GM19463 (cell line): ENCODE data around the gene N4BP2L2.
A peak's percentile ranks its signal among the peaks of the same experiment; 100 is the strongest.

ENCODE experiments used
- ATAC-seq: cut with Tn5 transposase; IDR thresholded peaks from one replicate; pipeline ENCODE4 v1.9.1; 2021; ENCODE audit warnings: mild to moderate bottlenecking, moderate library complexity; ENCODE audit not compliant: unreplicated experiment

Gene N4BP2L2

GRCh38 chr13:32472194-32472621 lies 66.4 kb downstream of the N4BP2L2 start:
- peak; percentile 79 for ATAC-seq

GRCh38 chr13:32471187-32471922 lies 67.2 kb downstream of the N4BP2L2 start:
- no peak for ATAC-seq

DNA sequence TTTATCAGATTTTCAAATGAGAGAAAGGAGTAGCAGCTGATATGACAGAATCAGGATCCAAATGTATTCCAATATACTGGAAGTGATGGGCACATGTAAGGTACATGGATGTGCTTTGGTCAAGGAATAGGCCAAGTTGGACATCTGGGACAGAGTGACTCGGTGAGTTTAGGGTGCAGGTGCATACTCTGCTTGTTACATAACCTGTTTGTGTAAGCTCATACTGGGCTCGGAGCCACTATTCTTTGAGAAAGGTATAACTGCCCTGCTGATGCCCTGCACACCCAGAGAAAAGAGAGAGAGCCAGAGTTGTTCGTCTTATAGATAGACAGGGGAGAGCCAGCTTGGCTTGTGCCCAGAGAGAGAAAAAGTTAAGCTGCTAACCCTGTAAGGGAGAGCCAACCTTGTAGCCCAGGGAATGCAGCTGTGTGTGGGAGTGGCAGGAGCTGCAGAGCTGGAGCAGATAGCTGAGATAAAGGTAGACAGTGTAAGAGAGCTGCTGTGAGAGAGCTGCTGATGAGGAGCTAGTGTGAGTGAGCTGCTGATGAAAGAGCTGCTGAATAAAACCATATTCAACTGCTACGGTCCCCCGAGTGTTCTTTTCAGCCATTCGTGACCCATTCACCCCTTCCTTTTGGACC lies 70.0 kb downstream of the N4BP2L2 start:
- ATAC-seq: no peak

DNA sequence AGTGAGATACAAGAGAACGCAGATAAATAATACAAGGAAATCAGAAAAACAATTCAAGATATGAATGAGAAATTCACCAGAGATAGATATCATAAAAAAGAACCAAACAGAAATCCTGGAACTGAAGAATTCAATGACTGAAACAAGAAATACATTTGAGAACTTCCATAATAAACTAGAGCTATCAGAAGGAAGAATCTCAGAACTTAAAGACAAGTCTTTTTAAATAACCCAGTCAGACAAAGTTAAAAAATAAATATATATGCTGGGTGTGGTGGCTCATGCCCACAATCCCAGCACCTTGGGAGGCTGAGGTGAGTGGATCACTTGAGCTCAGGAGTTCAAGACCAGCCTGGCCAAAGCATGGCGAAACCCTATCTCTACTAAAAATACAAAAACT lies 82.0 kb downstream of the N4BP2L2 start:
- no peak for ATAC-seq

DNA sequence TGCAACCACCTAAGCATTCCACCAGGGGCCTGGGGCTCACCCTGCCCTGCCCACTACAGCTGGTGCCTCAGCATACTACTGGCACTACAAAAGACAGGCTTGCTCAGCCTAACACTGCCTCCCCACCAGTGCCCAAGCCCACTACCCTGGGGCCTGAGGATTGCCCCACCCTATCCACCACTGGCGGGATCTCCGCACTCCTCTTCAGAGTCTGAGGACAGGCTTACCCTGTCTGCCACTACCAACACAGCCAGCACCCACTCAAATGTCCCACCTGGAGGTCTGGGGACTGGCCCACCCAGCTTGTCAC lies 83.0 kb downstream of the N4BP2L2 start:
- ATAC-seq: no peak

- no peak for ATAC-seq
Observed at GRCh38 chr13:32454886-32455593, 83.6 kb downstream of the N4BP2L2 start.

DNA sequence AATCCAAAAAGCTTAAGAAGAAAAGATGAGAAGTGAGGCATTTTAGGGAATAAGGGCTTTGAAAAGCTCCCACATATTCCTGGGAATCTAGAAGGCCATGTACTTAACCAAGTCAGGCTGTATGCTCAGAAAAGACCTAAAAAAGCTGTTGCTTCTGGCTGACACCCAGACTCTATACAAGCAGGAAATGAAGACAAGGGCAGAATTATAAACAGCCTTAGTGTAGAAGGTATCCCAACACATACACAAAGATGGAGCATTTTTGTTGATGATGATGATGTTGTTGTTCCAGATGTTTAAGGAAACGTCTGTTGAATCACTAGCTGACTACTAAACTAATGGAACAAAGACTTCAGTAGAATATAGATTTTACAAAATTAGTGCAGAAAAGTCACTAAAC lies 84.6 kb downstream of the N4BP2L2 start:
- no peak for ATAC-seq

GRCh38 chr13:32448972-32449371 lies 89.6 kb downstream of the N4BP2L2 start:
- no peak for ATAC-seq

- no peak for ATAC-seq
Observed at GRCh38 chr13:32447894-32448623, 90.5 kb downstream of the N4BP2L2 start.

GRCh38 chr13:32446773-32447465 lies 91.7 kb downstream of the N4BP2L2 start:
- no peak for ATAC-seq

DNA sequence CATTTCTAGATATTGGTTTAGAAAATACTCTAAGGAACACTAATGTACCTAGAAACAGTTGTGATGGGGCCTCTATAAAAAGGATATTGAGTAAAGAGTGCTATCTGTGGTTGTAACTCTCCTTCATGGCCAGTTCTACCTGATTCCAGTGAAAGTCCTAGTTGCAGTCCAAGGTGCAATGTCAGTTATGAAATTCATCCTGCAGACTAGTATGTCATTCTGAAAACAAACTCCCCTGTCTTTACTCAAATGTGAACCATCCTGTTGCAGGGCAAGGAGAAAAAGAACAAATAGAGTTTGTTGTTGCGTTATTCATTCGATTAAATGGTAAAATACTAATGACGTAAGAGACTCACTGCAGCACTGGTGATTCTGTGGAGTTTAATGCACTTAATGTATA lies 92.4 kb downstream of the N4BP2L2 start:
- ATAC-seq: no peak

DNA sequence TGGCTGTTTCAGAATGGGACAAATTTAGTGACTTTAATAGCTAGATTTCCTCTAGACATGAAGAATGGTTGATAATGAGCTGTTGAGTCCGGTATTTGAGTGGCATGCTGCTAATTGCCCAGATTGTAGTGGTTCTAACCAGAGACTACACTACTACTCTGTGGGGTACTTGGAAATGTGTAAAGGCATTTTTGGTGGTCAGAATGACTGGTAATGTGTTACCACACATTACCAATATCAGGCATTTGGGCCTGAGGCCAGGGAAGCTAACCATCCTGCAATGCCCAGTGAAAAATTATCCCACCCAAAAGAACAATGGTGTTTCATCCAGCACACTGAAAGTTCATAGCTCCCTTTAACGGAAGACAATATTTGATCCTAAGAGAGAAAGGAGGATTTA lies 93.1 kb downstream of the N4BP2L2 start:
- no peak for ATAC-seq

GRCh38 chr13:32443111-32443510 lies 95.5 kb downstream of the N4BP2L2 start:
- peak; percentile 77 for ATAC-seq

DNA sequence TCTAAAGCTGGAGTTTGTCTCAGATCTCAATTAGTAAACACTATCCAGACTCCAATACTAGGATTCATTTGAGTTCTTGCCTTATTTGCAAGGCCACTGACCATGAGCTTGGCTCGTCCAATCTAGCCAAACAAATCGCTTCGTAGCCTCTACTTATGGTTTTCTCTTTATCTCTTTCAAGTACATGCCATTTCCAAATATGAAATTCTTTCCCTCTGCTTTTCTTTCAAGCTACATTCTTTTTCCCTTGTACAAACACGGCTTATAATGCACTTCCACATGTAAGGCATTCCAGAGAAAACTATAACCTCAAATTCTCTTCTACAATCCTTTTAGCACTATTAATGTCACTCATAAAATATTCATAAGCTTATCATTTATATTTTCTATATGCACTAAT lies 99.7 kb downstream of the N4BP2L2 start:
- ATAC-seq: no peak

DNA sequence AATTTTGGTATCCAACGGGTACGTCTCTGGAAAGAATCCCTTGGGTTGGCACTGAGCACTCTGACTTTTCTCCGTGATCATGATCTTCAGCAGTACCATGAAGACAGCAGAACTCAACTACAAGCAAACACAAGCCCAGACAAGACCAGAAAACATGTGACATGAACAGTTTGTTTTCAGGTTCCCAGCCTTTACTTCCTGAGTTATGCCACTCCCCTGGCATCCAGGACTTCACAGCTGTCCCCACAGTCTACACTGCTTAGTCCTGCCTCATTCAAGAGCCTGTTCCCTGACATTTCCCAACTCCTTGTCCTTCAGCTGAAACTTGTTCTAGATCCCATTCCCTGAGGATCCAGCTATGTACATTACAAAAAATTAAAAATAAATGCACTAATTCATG lies 105.7 kb downstream of the N4BP2L2 start:
- no peak for ATAC-seq

- ATAC-seq: no peak
Observed at GRCh38 chr13:32431361-32431760, 107.2 kb downstream of the N4BP2L2 start.

DNA sequence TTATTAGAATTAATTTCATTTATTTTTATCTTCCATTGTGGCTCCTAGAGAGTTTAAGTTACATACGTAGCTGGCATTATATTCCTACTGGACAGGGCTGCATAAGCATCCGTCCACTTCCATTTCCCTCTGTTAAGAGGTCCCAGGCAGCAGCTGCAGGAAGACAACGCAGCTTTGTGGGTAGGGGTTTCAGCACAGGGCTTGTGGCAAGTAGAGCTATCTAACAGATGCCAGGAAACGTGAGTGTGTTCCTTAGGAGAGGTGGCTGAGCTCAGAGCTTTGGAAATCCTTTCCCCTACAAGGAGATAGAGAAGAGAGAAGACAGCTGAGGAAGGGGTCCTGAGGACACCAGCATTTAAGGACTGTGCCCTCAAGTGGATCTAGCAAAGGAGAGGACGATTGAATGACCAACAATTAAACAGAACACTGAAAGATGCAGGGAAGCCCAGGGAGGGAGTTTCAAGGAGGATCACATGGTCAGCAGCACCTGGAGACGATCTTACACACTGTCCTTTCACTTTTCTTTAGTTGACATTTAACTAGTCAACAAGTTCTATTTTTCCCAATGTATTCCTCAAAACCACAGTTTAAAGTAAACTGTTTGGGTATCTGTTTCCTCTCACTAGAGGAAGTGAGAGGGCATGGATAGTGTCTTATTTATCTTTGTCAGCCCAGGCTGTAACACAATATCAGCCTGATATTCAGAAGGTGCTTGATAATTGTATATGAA lies 108.4 kb downstream of the N4BP2L2 start:
- ATAC-seq: no peak

- ATAC-seq: no peak
Observed at GRCh38 chr13:32429433-32429909, 109.1 kb downstream of the N4BP2L2 start.

DNA sequence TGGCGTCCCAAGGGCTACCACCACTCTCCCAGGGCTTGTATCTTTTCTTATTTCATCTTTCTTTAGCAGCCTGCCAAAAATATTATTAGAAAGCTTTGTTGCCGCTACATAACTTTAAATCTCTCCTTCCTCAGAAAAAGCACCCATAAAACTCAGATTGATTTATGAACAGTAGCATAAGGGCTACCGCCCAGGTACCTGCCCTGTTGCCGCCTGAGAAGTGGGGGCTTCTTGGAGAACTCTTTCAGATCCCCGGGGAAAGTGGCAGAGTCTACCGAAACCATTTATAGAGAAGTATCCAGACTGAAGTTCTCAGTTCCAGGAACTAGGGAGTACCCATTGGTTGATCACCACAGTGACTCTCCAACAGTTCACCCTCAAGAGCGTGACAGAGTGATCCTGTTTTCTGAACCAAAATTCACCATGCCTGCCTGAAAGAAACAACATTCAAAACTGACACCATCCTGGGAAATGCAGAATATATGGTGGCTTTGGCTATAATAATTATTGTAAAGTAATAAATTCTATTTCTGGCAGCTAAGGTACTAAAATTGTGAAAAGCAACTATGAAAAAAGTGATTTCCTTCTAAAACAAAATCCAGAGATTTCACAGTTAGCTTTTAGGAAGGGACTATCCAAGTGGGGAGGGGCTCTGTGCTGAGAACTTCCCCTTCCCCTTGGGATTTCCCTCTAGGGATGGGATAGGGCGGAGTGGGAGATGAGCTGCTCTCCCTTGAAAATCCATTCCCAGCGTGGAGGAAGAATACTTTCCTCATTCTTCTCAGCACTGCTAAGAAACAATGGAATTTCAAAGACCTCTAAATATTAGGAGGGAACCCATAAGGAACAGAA lies 109.8 kb downstream of the N4BP2L2 start:
- ATAC-seq: no peak
